GM10847 (cell line): ENCODE data around the gene IL34.

ENCODE experiments used
- POLR2A ChIP-seq: IDR thresholded peaks from 2 replicates; pipeline ENCODE4 v1.6.1; 2011; ENCODE audit not compliant: insufficient read length; ENCODE audit errors: extremely low read depth

Gene IL34

GRCh38 chr16:70696952-70697593 is 50.7 kb downstream of the IL34 start:
- TF ChIP-seq POLR2A = no peak

- TF ChIP-seq POLR2A = no peak
Observed at GRCh38 chr16:70697594-70698170, 51.3 kb downstream of the IL34 start.

- TF ChIP-seq POLR2A = no peak
Observed at GRCh38 chr16:70698901-70699300, 52.5 kb downstream of the IL34 start.

- no peak for TF ChIP-seq POLR2A
Observed at GRCh38 chr16:70699696-70700095, 53.3 kb downstream of the IL34 start.

DNA sequence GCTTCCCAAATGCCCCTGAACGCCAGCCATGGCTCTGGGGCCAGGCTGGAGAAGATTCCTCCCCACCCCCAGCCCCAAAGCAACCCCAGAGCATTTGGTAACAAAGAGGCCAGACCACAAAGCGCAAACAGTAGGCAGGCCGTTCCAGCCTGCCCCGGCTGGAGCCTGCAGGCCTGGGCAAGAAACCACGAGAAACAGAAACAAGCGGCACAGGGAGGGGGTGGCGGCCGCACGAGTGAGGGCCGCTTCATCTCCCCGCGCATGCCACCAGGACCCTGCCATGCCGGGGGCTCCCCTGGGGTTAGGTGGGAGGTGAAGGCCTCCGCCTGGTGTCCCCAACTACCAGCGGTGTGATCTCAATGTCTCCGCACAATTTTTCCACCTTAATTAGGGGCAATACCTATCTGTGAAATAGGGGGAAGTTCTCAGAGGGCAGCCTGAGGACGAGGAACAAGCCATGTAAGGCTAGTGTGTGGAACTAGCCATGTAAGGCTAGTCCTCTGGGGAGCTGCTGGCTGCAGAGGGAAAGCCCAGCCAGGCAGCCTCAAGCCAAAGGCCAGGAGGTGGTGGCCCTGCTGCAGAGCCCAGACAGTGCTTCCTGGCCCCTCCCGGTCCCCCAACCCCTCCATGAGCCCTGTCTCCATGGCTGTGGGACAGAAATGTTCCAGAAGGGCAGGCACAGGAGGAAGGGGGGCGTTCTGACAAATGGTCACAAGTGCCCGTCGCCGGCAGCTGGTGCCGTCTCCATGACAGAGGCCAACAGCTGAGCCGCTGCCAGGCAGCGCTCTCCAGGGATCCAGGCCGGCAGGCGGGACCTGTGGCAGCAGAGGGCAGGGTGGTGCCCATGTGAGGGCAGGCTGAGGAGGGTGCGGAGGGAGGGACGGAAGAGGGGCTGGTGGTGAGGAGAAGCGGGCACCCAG is 54.0 kb downstream of the IL34 start:
- no peak for TF ChIP-seq POLR2A

GRCh38 chr16:70701036-70701435 is 54.7 kb downstream of the IL34 start:
- no peak for TF ChIP-seq POLR2A

- no peak for TF ChIP-seq POLR2A
Observed at GRCh38 chr16:70701596-70701995, 55.2 kb downstream of the IL34 start.

DNA sequence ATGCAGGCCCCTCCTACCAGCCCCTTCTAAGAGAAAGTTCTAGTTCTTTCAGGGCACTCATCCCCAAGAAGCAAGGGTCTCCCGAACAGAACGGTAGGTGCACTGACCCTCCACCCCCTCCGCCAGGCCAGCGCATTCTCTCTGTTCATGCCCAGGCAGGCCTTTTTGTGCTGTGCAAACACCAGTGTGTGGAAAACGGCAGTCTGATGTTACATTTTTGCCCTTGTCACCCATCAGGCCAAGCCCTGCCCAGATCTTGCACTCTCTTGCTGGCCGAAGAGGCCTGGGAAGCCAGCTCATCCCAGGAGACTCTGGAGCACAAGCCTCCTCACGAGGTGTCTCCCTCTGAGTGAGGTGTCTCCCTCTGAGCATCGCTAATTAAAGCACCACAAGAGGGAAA is 55.6 kb downstream of the IL34 start:
- no peak for TF ChIP-seq POLR2A

DNA sequence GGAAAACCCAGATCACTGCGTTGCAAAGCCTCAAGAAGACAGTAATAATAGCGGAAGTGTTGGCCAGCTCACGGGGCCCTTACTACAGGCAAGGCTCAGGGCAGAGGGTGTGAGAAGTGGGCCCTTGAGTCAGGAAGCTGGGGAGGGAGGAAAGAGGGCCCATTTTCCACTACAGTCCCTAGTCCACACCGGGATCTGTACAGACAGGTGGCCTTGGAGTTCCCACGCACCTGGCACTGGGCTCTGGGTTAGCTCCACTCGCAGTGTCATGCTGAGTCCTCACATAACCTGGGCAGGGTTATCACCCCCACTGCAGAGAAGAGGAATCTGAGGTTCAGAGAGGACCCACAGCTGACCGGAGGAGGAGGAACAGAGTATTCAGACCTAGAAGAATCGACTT is 56.3 kb downstream of the IL34 start:
- no peak for TF ChIP-seq POLR2A

GRCh38 chr16:70703041-70703834 is 56.9 kb downstream of the IL34 start:
- TF ChIP-seq POLR2A = no peak

GRCh38 chr16:70703835-70704381 is 57.5 kb downstream of the IL34 start:
- TF ChIP-seq POLR2A = no peak

DNA sequence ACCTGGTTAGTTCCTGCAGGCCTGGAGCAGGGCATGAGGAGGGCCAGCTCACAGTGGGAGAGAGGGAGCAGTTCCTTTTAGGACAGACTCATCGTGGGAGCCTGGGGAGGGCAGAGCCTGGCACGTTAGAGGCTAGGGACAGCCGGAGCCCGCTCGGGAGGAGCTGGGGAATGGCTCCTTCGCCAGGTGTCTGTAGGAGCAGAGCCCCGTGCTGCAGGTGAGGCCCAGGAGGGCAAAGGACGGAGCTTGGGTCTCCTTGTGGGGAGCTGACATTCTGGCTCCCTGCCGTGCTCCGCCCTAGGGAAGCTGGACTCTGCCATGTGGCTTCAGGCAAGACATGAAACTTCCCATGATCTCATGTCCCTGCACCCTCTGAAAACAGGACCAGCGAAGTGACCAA is 58.2 kb downstream of the IL34 start:
- no peak for TF ChIP-seq POLR2A

DNA sequence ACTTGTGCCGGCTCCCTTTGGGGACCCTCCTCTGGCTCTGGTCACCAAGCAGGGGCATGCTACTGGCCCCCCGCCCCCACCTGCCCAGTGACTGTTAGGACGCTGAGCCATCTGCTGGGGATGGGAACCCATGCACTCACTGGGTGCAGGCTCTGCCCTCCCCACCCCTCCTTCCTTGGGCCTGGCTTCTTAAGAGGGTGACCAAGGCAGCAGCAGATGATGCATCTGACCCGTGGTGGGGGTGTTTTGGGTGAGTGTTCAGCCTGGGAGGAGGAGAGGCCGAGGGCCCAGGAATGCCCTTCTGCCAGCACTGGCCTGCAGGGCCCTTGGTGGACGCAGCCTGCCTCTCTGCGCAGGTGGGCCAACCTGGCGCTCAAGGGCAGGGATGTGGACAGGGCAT is 58.7 kb downstream of the IL34 start:
- no peak for TF ChIP-seq POLR2A

DNA sequence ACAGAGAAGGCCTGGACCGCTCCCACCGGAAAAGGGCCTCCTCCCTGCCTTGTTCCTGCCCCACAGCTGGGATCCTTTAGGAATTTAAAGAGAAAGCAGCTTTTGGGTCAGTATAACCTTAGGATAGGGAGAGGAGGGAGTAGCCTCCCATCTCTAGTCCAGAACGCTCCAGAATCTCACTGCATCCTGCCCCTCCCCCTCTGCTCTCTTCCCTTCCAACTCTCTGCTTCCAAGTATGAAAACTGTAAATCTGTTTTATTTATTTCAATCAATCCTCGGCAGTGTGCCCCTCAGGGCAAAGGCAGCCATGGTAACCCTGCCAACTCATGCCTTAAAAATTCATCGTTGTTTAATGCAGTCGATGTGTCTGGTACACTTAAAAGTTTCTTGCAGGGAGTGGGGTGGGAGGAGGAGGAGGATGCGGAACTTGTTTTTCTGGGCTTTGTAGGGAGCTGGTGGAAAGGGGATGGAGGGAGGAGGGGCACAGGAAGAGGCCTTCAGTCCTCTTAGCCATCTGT is 60.6 kb downstream of the IL34 start:
- TF ChIP-seq POLR2A = no peak
